ENCODE measurements around the gene ARHGAP22. TPM values are rescaled to one million over a fixed set of nuclear protein-coding genes. Genes with fewer than 3 reads are reported as not detected.

Gene ARHGAP22
- total and polyA plus RNA-seq, 11 donors: 1.1 to 9.5 (median 2.8) TPM

- intact Hi-C loops (cut with DNase I): no loop called here
- peaks cover 0 to 4% (median 0%) of the 10 kb centered on the region in 9 donors for H3K36me3 ChIP-seq
- H3K27ac ChIP-seq: no peak overlapping the region
- H3K9me3 ChIP-seq: peaks cover 0 to 5% (median 0%) of the 10 kb centered on the region in 12 donors
- 30 to 42% (median 36%) methylated on average over 2 of the region's 2 CpGs for WGBS, 4 donors
- DNase-seq (no peak), ATAC-seq (no peak)
- TF ChIP-seq, protein P1, sequence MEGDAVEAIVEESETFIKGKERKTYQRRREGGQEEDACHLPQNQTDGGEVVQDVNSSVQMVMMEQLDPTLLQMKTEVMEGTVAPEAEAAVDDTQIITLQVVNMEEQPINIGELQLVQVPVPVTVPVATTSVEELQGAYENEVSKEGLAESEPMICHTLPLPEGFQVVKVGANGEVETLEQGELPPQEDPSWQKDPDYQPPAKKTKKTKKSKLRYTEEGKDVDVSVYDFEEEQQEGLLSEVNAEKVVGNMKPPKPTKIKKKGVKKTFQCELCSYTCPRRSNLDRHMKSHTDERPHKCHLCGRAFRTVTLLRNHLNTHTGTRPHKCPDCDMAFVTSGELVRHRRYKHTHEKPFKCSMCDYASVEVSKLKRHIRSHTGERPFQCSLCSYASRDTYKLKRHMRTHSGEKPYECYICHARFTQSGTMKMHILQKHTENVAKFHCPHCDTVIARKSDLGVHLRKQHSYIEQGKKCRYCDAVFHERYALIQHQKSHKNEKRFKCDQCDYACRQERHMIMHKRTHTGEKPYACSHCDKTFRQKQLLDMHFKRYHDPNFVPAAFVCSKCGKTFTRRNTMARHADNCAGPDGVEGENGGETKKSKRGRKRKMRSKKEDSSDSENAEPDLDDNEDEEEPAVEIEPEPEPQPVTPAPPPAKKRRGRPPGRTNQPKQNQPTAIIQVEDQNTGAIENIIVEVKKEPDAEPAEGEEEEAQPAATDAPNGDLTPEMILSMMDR (IDR thresholded peaks at IDR 0.05): no peak
- TF ChIP-seq POLR2A (IDR thresholded peaks at IDR 0.05): no peak
- H3K4me1 ChIP-seq: peaks cover 0 to 36% (median 9%) of the 10 kb centered on the region in 12 donors
- H3K4me3 ChIP-seq: no peak overlapping the region
- no peaks in the 10 kb centered on the region for H3K27me3 ChIP-seq
These were observed 17.8 kb downstream of the ARHGAP22 start for GRCh38 chr10:48587101-48587500.

GRCh38 chr10:48582970-48583369 is 21.9 kb downstream of the ARHGAP22 start:
- H3K36me3 ChIP-seq: peaks cover 0 to 12% (median 0%) of the 10 kb centered on the region in 9 donors
- 85 to 88% (median 87%) methylated on average over 8 to 10 of the region's 10 CpGs for WGBS, 4 donors
- no peak for TF ChIP-seq POLR2A (IDR thresholded peaks at IDR 0.05)
- TF ChIP-seq, protein P1 (IDR thresholded peaks at IDR 0.05): no peak
- peaks cover 0 to 27% (median 8%) of the 10 kb centered on the region in 12 donors for H3K4me1 ChIP-seq
- peak in 3 of 4 donors; percentile 14 to 31 (median 23) for ATAC-seq
- peak in 1 of 5 donors; percentile 53 for DNase-seq
- H3K27ac ChIP-seq: no peak overlapping the region
- no peaks in the 10 kb centered on the region for H3K27me3 ChIP-seq
- H3K4me3 ChIP-seq: no peak overlapping the region
- peaks cover 0 to 5% (median 0%) of the 10 kb centered on the region in 12 donors for H3K9me3 ChIP-seq
- intact Hi-C loops (cut with DNase I): no loop called here

DNA sequence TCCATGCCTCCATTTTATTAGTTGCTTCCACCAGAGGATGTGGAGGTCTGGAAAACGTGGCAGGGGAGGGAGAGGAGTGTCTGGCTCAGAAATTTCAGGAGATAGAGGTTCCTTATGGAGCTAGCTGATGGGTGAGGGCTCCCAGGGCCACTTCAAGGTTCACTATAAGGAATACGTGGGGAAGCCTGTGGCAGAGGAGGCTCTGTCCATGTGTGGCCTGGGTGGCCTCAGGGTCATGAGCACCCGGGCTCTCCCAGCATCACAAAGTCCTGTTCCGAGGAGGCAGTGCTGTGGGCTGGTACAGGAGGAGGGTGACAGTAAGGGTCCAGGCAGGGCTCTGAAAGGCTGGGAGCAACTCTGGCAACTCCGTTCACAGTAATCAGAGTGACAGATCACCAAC is 24.6 kb downstream of the ARHGAP22 start:
- no peak for DNase-seq
- intact Hi-C loops (cut with DNase I): no loop called here
- TF ChIP-seq, protein P1 (IDR thresholded peaks at IDR 0.05): no peak
- no peak for TF ChIP-seq POLR2A (IDR thresholded peaks at IDR 0.05)

DNA sequence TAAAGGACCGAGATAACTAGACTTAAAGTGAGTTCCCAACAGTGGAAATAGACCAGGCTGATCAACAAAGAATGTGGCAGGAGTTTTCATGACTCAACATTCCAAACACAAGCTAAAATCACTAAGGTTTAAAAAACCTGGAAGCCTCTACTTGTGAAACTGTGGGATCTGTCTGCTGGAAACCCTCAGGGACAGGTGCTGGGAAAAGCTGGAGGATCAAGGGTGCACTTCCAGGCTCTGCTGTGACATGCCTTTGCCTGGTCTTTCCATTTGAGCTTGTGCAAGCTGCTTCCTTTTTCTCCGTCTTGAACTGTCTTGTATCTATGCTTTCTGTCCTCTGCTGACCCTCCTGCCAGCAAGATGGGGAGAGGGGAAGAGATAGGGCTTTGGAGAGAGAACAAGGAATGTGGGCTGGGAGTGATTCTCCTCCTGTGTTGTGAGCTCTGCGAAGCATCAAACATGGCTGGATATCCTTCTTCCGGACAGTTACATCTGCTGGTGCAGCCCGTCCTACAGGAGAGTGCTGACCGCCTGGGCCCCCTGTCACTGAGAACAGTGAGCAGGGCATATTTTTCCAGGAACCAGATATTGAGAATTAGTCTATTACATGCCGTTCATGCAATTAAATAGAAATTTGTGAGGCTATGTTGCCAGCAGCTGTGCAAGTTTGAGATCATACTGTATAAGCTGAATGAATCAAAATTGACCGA is 25.5 kb downstream of the ARHGAP22 start:
- peaks cover 0 to 33% (median 6%) of the 10 kb centered on the region in 12 donors for H3K4me1 ChIP-seq
- no peak for TF ChIP-seq POLR2A (IDR thresholded peaks at IDR 0.05)
- TF ChIP-seq, protein P1 (IDR thresholded peaks at IDR 0.05): no peak
- 54 to 62% (median 55%) methylated on average over 8 of the region's 8 CpGs for WGBS, 4 donors
- ATAC-seq (peak in 3 of 4 donors; percentile 16 to 30 (median 28)), DNase-seq (no peak)
- H3K27me3 ChIP-seq: no peaks in the 10 kb centered on the region
- intact Hi-C loops (cut with DNase I): no loop called here
- H3K27ac ChIP-seq: peak overlapping the region in 7 of 12 donors; percentile 5 to 43 (median 31)
- H3K9me3 ChIP-seq: no peaks in the 10 kb centered on the region
- peaks cover 0 to 12% (median 0%) of the 10 kb centered on the region in 9 donors for H3K36me3 ChIP-seq
- no peak overlapping the region for H3K4me3 ChIP-seq

More for the DNA sequence above, 24.6 kb downstream of the ARHGAP22 start:
- Histone ChIP-seq H3K27ac (no peak overlapping the region), H3K27me3 (no peaks in the 10 kb centered on the region), H3K36me3 (peaks cover 0 to 12% (median 0%) of the 10 kb centered on the region in 9 donors), H3K4me1 (peaks cover 0 to 26% (median 6%) of the 10 kb centered on the region in 12 donors), H3K9me3 (peaks cover 0 to under 1% (median 0%) of the 10 kb centered on the region in 12 donors), H3K4me3 (no peak overlapping the region)
- WGBS, 4 donors: 83 to 90% (median 84%) methylated on average over 5 of the region's 5 CpGs
- no peak for ATAC-seq

Measured in heart left ventricle (tissue), 16 donors.